Stimulated activated CD8-positive, alpha-beta memory T cell treated with anti-CD3 and anti-CD28 coated beads, Interleukin-4, amount 100 ng/mL, for 48 hours (primary cell): ENCODE measurements around the gene CAPN3.
"Not testable (repeated sequence)": the region's sequence is repeated elsewhere in the genome, so short reads cannot be mapped to it uniquely, and the experiment has no call there.

Experiments
- DNase-seq: peaks from one replicate; pipeline ENCODE4 v3.0.0-alpha.2; 2020

CAPN3 gene

GRCh38 chr15:42359249-42359648, at the start of gene CAPN3:
TSS of gene CAPN3 (plus strand) at chr15:42359501. CDS start at chr15:42359806, 305 bp downstream.
- no peak for DNase-seq

GRCh38 chr15:42313463-42313862, 45.8 kb upstream of the CAPN3 start:
- no peak for DNase-seq

GRCh38 chr15:42314818-42315217, 44.5 kb upstream of the CAPN3 start:
- no peak for DNase-seq

- no peak for DNase-seq
Measured at GRCh38 chr15:42315521-42315920, 43.8 kb upstream of the CAPN3 start.

- DNase-seq: not testable (repeated sequence)
Measured at GRCh38 chr15:42316282-42316805, 43.0 kb upstream of the CAPN3 start.

- DNase-seq: no peak
Measured at GRCh38 chr15:42319206-42319605, 40.1 kb upstream of the CAPN3 start.

GRCh38 chr15:42324308-42324707, 35.0 kb upstream of the CAPN3 start:
- DNase-seq: no peak

- DNase-seq: no peak
Measured at GRCh38 chr15:42329161-42329560, 30.1 kb upstream of the CAPN3 start.

- DNase-seq: no peak
Measured at GRCh38 chr15:42329992-42330391, 29.3 kb upstream of the CAPN3 start.

GRCh38 chr15:42331235-42331634, 28.1 kb upstream of the CAPN3 start:
- no peak for DNase-seq

- no peak for DNase-seq
Measured at GRCh38 chr15:42332331-42332730, 27.0 kb upstream of the CAPN3 start.

GRCh38 chr15:42335074-42335473, 24.2 kb upstream of the CAPN3 start:
- no peak for DNase-seq

- not testable (repeated sequence) for DNase-seq
Measured at GRCh38 chr15:42336650-42337049, 22.7 kb upstream of the CAPN3 start.

GRCh38 chr15:42337104-42337503, 22.2 kb upstream of the CAPN3 start:
- DNase-seq: not testable (repeated sequence)

GRCh38 chr15:42338500-42338899, 20.8 kb upstream of the CAPN3 start:
- no peak for DNase-seq

- no peak for DNase-seq
Measured at GRCh38 chr15:42343596-42344232, 15.6 kb upstream of the CAPN3 start.

- DNase-seq: no peak
Measured at GRCh38 chr15:42344763-42345162, 14.5 kb upstream of the CAPN3 start.

GRCh38 chr15:42345504-42345903, 13.8 kb upstream of the CAPN3 start:
- DNase-seq: no peak

GRCh38 chr15:42348083-42348482, 11.2 kb upstream of the CAPN3 start:
- DNase-seq: no peak

- no peak for DNase-seq
Measured at GRCh38 chr15:42349186-42349585, 10.1 kb upstream of the CAPN3 start.

GRCh38 chr15:42352401-42352800, 6.9 kb upstream of the CAPN3 start:
- no peak for DNase-seq

GRCh38 chr15:42353061-42353460, 6.2 kb upstream of the CAPN3 start:
- no peak for DNase-seq

- DNase-seq: no peak
Measured at GRCh38 chr15:42354824-42355223, 4.5 kb upstream of the CAPN3 start.

- no peak for DNase-seq
Measured at GRCh38 chr15:42355291-42355690, 4.0 kb upstream of the CAPN3 start.

- DNase-seq: no peak
Measured at GRCh38 chr15:42356851-42357250, 2.5 kb upstream of the CAPN3 start.
